EH (cell line): ENCODE results near the gene DGKA.
"Not testable (repeated sequence)": the region's sequence is repeated elsewhere in the genome, so short reads cannot be mapped to it uniquely, and the experiment has no call there.

Experiments used
- DNase-seq: peaks from one replicate; pipeline ENCODE4 v3.0.0-alpha.2; 2015; ENCODE audit warnings: low read depth

Gene DGKA

DNA sequence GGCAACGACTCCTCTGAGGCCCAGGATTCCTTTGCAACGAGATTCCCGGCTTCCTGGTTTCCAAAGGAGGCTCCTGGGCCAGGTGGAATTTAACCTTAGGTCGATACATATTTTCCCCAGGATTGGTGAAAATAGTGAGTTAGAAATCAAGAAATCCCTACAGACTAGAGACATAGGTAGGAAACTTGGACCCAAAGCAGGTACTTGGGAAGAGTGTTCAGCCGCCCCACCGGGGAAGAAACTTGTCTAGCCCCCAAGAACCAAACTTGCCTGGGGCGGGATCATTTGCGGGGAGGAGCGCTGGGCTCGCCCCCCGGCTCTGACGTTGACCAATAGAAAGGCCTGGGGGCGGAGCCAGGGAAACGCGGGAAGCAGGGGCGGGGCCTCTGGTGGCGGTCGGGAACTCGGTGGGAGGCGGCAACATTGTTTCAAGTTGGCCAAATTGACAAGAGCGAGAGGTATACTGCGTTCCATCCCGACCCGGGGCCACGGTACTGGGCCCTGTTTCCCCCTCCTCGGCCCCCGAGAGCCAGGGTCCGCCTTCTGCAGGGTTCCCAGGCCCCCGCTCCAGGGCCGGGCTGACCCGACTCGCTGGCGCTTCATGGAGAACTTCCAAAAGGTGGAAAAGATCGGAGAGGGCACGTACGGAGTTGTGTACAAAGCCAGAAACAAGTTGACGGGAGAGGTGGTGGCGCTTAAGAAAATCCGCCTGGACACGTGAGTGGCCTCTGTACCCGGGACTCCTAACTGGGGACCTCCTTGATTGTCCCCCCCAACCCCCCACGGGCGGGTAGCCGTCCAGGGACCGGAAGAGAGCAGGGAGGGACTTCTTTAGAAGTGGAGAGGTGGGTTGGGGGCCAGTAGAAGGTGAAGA lies 35.7 kb downstream of the DGKA start, which contains the start of gene CDK2:
CDK2 (plus strand) TSS at position 423 of the 874 bp plus-strand sequence; CDS start at position 602, 179 bp downstream.
- peak; percentile 84 for DNase-seq

DNA sequence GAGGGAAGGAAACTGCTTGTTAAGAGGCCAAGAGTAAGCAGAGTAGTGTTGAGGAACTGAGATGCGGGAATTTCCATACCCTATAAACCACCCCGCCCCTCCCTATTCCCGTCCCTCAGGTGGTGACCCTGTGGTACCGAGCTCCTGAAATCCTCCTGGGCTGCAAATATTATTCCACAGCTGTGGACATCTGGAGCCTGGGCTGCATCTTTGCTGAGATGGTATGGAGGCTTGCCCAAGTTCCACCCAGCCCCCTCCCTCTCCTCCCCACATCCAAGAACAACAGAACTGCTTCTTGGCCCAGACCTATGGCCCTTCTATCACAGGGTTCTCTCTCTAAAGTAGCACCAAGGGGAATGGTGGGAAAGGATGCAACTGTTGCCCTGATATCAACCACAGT lies 38.4 kb downstream of the DGKA start:
- no peak for DNase-seq

DNA sequence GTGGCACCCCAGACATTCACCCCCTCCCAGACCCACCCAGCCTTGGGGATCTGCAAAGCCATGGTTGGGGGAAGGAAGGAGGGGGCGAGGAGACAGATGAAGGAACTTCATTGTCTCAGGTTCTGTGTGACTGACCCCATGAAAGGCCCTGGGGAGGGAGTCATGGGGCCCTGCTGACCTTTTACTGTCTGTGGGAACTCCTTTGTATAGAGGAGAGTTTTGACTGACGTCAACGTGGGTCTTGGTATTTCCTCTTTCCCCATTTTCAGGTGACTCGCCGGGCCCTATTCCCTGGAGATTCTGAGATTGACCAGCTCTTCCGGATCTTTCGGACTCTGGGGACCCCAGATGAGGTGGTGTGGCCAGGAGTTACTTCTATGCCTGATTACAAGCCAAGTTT lies 39.8 kb downstream of the DGKA start:
- DNase-seq, result peak; percentile 48

DNA sequence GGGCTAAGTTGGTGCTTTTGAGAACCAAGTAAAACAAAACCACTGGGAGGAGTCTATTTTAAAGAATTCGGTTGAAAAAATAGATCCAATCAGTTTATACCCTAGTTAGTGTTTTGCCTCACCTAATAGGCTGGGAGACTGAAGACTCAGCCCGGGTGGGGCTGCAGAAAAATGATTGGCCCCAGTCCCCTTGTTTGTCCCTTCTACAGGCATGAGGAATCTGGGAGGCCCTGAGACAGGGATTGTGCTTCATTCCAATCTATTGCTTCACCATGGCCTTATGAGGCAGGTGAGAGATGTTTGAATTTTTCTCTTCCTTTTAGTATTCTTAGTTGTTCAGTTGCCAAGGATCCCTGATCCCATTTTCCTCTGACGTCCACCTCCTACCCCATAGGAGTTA lies 41.1 kb downstream of the DGKA start:
- peak; percentile 75 for DNase-seq

DNA sequence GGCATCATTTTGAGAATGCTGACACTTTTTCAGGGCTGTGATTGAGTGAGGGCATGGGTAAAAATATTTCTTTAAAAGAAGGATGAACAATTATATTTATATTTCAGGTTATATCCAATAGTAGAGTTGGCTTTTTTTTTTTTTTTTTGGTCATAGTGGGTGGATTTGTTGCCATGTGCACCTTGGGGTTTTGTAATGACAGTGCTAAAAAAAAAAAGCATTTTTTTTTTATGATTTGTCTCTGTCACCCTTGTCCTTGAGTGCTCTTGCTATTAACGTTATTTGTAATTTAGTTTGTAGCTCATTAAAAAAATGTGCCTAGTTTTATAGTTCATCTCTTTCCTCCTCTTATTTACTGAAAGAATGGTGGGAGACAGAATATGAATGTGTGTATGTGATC lies 41.5 kb downstream of the DGKA start:
- no peak for DNase-seq

DNA sequence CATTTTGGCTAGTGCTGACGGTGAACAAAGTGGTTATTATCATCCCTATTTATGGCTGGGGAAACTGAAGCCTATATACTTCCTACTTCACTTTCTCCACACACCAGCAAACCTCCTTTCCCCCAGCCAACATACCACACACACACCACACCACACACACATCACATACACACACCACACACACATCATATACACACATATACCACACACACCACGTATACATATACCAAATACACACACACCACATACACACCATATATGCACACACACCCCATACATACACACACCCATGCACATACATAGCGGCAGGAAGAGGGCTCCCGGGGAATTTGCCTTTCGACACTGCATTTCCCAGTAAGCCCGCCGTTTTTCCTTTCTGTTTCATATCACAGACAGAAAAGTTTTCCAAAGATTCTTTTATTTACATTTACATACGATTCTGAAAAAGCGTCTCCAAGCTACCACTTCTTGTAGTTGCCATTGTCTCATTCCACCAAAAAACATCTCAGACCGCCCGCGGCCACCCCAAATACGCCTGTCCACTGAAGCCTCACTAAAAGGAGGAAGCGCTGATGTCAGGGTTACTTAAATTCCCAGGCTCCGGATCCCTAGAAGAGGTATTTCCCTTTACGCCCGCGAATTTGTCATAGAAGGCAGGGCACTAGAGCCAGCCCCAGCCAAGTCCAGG lies 42.1 kb downstream of the DGKA start:
- no peak for DNase-seq

DNA sequence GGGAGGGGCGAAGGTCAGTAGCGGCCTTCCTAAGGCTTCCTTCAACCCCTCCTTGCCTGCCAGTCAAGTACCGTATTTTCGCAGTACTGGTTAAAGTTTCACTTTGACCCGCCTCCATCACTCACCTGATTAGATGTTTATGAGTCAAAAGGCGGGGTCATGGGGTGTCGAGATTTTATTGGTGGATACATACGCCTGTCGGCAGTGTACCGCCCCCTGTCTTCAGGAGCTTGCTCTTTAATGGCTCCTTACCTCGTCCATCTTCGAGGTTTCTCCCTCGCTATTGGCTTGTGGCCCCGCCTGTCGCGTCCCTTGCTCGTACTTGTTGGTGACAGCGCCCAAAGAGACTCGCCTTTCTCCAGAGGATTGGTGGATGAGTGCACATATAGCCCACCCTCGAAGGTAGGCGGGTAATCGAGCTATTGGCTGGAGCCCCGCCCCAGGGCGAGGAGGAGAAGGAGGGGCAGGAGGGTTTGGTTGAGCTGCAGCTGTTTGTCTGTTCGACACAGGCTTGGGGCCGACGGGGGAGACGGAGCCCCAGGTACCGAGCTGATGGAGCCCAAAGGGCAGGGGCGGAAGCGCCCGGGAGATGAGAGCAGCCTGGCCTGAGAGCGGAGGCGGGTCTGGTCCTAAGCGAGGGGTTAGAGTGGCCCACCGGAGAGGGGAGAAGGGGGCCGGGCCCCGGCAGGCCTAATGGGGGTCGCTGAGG lies 42.8 kb downstream of the DGKA start, which contains the start of gene RAB5B:
RAB5B (plus strand) TSS at position 480 of the 709 bp plus-strand sequence. CDS start 12,883 bp downstream, outside the sequence.
- DNase-seq, result peak; percentile 100

DNA sequence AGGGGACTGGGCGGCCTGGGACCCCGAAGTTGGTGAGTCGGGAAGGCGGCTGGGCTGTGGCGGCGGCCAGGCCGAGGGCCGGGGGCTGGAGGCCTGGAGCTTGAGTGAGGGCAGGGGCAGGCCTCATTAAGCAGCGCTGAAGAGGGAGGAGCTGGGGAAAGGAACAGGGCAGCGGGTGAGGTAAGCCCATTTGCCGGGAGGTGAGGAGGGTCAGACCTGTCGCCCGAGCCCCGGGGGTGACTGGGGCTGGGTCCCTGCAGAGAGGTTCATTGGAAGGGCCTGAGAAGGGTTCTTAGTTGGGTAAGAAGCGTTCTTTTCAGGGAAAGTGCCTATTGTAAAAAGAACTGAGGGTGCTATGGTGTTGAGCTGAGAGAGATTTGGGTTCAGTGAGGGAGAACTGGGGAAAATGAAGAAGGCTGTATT lies 43.4 kb downstream of the DGKA start:
- peak; percentile 60 for DNase-seq

DNA sequence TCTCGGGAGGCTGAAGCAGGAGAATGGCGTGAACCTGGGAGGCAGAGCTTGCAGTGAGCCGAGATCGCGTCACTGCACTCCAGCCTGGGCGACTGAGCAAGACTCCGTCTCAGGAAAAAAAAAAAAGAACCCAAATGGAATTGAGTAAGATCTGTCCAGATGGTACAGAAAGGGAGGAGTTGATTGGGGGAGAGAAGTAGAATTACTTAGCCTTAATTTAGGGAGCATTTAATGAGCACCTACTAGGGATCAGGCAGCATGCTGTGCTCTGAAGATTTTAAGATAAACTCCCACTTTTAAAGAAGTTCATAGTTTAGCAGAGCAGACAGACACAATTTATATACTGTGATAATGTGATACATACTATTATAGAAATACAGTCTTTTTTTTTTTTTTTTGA lies 47.4 kb downstream of the DGKA start:
- no peak for DNase-seq

DNA sequence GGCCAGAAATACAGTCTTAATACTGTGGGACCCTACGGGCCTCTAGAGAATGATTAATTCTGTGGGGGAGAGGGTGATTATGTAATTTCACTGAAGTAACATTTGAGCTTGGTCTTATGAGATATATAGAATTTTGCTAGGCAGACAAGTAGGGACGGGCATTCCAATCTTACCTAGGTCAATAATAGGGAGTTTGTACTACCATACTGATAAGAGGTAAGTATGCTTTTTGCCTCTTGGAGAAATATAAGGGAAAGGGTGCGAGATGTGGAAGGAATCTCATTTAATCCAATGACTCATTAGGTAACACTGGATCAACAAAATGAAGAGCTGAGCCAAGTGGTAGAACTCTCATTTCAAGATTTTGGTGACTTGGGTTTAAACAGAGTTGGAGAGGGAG lies 48.1 kb downstream of the DGKA start:
- DNase-seq, result no peak

DNA sequence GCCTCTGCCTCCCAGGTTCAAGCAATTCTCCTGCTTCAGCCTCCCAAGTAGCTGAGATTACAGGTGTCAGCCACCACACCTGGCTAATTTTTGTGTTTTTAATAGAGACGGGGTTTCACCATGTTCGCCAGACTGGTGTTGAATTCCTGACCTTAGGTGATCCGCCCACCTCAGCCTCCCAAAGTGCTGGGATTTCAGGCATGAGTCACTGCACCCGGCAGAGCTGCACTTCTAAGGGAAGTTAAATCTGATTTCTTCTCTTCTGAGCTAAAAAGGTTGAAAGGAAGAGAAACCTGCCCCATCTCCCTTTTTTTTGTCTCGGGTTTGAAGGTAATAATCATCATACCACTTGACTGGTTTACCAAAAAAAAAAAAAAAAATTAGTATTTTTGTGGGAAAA lies 50.9 kb downstream of the DGKA start:
- not testable (repeated sequence) for DNase-seq

DNA sequence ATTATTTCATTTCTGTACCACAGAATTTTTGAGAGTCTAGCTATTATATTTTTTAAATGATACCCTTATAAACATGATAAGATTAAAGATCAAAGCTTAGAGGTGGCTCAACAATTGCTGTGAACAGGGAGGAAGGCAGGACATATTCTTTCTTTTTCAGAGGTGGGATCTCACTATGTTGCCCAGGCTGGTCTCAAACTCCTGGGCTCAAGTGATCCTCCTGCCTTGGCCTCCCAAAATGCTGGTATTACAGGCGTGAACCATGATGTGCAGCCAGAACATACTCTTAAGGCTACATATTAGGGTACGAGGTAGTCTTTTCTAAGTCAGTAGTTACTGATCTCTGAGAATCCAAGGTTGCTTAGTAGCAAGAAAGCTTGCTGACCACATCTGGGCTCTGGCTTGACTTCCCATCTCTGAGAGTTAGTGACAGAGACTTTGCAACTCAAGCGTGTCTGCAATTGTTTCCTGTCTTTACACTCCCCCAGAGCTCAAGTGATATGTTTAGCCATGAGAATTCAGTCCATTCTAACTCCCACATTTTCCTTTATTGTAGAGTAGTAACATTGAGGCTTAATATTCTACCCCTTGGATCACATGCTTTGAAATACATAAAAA lies 51.5 kb downstream of the DGKA start:
- no peak for DNase-seq

DNA sequence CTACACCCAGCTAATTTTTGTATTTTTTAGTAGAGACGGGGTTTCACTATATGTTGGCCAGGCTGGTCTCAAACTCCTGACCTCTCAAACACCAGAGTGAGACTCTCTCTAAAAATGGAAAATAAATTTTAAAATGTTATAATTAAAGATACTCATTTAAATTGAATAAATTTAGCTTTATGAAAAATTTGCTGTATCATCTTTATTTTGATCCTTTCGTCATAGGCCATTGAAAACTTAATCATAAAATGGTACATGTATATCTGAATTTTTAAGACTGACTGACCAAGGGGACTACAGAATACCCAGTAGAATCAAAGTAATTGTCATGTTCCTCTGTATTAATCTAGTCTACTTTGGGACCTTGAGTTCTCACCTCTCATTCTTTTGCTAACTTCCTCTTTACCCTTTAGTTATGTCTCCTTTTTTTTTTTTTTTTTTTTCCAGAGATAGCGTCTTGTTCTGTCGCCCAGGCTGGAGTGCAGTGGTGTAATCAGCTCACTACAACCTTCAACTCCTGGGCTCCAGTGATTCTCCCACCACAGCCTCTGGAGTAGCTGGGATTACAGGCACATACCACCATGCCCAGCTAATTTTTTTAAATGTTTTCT lies 52.4 kb downstream of the DGKA start:
- DNase-seq, result no peak

DNA sequence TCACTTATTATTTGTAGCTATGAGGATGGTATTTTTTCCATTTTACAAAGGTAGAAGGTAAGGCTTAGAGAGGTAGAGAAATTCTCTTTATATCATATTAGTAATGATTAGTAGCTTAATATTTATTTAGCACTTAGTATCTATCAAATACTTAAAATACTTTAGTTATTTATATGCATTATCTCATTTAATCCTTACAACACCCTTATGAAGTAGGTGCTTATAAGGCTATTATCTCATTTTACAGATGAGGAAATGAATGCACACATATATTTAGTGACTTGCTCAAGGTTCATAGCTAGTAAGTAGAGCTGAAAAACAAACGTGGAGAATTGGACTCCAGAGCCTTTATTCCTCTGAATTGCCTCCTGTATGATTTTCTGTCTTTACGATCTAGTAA lies 53.9 kb downstream of the DGKA start:
- no peak for DNase-seq

DNA sequence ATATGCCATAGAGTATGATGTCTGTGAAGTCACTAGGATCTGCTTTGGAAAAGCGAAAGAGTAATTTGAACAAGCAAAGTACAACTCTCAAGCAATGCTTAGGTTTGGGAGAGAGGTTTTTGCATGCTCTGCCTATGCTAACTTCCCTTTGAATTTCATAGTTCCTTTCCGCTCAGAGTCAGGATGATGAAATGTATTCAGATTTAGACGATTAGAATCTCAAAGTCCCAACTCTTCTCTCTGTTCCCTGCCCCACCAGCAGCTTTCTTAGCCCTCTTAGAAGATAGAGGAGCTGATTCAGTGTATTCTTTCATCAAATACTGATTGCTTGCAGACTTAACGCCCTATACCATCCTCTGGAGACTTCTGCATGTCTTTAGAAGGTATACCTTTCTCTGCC lies 54.4 kb downstream of the DGKA start:
- DNase-seq, result no peak

DNA sequence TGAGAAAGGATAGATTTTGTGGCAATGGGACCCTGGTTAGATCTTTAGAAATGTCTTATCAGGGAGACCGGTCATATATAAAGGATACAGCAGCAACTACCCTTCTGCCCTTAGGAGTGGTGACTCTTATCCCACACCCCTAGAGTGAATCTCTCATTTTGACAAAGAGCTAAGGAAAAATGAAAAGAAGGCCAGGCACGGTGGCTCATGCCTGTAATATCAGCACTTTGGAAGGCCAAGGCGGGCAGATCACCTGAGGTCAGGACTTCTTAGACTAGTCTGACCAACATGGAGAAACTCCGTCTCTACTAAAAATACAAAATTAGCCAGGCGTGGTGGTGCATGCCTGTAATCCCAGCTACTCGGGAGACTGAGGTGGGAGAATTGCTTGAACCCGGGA lies 55.0 kb downstream of the DGKA start:
- not testable (repeated sequence) for DNase-seq

DNA sequence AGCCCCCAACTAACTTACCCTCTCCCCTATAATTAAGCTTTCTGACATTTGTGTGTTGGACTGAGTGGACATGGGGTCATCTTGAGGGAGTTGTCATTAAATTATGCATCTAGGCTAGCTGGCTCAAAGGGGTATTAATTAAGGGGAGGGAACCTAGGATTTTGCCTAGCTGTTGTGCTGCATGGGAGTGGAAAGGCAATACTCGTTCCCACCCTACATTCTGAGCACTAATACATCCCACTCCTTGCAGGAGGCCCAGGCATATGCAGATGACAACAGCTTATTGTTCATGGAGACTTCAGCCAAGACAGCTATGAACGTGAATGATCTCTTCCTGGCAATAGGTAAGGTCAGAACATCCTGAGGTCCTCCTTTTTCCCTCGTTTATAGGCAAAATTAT lies 60.1 kb downstream of the DGKA start:
- DNase-seq, result no peak

DNA sequence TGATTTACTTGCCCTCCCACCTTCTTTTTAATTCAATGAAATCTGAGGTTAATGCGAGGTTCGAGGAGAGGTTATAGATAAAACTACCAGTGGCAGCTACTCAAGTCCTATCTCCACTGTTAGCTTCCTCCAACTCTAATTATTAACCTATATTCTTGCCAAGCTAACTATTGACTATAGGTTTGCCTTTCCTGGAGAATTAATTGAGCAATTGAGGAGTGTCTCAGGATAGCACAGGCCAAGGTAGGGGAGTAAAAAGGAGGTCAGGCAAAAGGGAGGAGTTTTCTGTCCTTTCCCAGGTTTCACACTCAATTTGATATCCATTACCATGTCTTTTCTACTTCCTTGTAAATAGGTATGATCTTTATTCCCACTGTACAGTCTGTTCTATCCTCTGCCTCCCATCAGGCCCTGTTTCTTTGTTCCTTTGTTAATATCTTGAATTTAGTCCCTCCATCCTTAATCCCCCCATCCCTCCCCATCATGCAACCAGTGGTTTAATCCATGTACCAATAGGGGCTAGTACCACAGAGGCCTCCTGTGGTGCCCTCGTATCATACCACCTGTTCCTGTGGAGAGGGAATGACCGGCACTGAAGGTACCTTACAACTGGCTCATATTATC lies 62.4 kb downstream of the DGKA start:
- DNase-seq, result no peak

DNA sequence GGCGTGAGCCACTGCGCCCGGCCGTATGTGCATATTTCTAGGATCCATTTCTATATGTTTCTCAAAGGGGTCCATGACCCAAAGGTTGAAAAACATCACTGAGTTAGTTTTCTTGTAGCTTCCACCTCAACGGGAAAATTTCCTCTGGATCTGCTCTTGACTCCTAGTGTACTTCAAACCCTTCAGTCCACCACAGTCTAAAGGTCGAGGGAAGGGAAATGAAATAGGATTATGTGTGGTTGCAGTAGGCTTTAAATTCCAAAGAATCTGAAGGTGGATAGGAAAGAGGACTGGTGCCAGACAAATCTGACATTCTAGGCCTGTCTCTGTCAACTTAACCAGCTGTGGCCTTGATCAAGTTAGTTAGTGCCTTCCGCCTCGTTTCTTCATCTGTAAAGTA lies 64.4 kb downstream of the DGKA start:
- DNase-seq, result no peak

DNA sequence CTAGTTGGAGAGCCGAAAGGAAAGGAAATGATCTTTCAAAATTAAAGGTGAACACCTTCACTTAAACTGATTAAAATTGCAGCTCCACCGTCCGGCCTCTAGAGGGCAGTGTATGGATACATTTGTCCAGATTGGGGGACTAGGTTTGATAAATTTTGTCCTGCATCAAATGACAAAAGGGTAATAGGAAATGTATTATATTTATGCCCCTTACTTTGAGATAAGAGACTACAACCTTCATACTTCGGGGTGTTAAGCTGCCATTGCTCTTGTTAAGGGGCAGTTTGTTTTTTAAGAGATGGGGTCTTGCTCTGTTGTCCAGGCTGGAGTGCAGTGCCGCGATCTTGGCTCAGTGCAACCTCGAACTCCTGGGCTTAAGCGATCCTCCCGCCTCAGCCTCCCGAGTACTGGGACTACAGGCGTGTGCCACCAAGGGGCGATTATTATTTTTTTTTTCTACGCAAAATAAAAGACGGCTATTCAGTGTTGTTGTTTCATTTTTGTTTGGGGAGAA lies 65.3 kb downstream of the DGKA start:
- peak; percentile 70 for DNase-seq
